Measurements from ENCODE around the gene GJA5.

GJA5 gene

DNA sequence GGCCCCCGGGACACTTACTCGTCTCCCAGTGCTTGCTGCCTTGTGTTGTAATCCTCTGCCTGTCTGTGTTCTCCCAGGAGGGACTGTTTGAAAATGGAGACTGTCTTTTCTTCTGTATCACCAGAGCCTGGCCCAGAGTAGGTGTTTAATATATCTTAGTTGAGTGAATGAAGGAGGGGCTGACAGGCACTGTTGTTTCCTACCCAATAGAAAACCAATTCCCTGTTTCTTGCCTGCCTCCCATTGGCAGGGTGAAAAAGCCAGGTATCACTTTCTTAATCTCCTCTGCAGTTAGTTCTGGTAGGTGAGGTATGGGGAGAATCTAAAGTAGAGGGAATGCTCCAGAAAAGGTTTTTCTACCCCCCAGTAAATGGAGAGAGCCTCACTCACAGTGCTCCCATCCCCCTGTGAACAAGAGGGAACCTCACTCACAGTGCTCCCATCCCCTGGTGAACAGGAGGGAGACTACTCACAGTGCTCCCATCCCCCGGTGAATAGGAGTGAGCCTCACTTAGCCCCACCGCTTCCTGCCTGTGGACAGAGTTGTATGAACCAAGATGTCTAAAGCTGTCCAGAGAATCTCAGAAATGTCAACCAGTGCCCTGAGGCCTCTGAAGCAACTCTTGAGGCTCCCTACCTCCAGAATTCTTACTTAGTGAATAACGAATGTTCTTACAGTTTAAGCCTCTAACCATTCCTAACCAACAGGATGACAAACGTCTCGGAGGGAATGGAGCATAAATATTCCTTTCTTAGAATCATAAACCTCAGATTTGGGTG, at the start of gene GJA5:
Gene GJA5, minus strand, starts transcription at position 122 of the 780 bp plus-strand sequence. CDS start 1,364 bp downstream, outside the sequence.
- no peak within 1 kb of the TSS for H3K4me3 ChIP-seq (ENCODE audit: low read length)
- TF ChIP-seq ZNF274 (IDR thresholded peaks at IDR 0.05; ENCODE audit: low read depth, low read length): no peak

DNA sequence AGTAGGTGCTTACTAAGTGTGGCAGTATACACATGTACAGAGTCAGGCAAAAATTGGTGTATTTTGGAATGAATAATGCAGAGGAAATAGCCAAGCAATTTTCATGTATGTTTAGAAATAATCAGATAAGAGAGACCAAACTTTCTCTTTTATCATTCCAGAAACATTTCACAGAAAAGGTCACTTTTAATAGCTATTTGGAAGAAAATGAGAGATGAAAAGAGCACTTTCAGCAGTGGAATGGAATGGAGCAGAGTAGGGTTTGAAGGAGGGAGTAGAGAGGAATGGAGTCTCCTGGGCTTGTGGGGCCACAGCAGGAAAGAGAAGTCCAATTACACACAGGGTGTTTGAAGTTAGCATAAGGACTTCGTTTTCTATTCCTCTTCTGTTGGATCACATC, 48.8 kb upstream of the GJA5 start:
- no peak for TF ChIP-seq ZNF274 (IDR thresholded peaks at IDR 0.05; ENCODE audit: low read depth, low read length)
- no peak overlapping the region for H3K4me3 ChIP-seq (ENCODE audit: low read length)

DNA sequence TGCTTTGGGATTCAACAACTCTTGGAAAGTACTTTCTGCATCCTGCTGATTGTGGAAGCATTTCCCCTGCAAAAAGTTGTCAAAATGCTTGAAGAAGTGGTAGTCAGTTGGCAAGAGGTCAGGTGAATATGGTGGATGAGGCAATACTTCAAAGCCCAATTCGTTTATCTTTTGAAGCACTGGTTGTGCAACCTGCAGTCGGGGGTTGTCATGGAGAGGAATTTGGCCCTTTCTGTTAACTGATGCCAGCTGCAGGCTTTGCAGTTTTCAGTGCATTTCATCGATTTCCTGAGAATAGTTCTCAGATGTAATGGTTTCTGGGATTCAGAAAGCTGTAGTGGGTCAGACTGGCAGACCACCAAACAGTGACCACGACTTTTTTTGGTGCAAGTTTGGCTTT, 47.6 kb upstream of the GJA5 start:
- no peak overlapping the region for H3K4me3 ChIP-seq (ENCODE audit: low read length)
- TF ChIP-seq ZNF274 (IDR thresholded peaks at IDR 0.05; ENCODE audit: low read depth, low read length): no peak

DNA sequence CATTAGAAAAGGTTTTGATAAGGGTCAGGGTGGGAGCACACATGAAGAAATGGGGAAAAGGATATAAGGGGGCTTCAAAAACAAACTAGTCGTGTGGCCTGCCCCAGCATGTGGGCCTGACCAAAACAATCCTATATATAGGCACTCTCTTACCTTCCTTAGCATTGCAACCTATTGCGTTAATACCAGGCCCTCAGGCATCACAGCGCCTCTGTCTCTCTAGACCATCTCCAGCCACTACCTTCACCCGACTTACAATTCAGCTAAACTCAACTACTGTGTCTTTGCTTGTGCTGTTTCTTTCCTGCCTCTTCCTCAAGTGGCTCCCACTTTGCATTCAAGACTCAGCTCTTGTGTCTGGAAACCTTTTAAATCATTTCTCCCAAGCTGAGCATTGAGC, 47.0 kb upstream of the GJA5 start:
- H3K4me3 ChIP-seq (ENCODE audit: low read length): no peak overlapping the region
- no peak for TF ChIP-seq ZNF274 (IDR thresholded peaks at IDR 0.05; ENCODE audit: low read depth, low read length)

DNA sequence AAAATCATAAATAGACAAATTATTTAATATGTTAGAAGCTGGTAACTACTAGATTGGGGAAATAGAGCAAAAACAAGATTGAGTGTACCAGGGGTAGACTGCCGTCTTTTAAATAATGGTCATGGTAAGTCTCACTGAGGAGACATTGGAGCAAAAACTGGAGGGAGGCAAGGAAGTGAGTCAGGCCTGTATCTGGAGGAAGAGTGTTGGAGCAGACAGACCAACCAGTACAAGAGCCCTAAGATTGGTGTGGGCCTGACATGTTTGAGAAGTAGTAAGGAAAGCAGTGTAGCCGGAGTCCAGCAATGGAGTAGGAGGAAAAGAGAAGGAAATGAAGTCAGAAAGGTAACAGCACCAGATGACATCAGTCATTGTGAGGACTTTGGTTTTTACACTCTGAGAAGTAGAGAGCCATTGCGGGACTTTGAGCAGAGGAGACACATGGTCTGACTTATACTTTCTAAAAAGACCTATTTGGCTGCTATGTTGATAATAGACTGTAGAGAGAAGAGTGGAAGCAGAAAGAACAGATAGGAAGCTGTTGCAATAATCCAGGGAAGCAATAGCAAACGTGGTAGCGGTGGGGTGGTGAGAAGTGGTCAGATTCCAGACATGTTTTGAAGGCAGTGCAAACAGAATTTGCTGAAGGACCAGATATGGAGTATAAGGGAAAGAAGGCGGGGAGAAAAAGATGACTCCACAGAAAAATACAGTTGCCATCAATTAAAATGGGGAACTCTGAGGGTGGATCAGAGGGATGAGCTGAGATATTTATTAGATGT, 44.7 kb upstream of the GJA5 start:
- H3K4me3 ChIP-seq (ENCODE audit: low read length): no peak overlapping the region
- TF ChIP-seq ZNF274 (IDR thresholded peaks at IDR 0.05; ENCODE audit: low read depth, low read length): no peak

DNA sequence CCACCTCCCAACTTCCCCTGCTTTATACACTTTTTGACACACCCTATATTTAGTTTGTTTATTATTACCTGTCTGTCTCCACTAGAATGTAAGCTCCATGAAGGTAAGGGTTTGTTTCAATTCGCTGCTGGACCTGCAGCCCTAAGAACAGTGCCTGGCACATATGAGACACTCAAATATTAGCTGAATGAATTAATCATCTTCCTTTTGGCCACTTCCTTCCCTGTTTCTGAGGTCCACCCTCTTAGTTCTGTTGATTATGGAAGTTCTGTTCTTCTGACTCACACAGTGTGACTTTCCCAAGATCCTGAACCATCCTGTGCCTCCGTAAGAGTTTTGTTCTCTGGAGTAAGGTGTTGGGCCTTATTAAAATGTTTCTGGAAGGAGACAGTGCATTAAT, 40.4 kb upstream of the GJA5 start:
- H3K4me3 ChIP-seq (ENCODE audit: low read length): no peak overlapping the region
- TF ChIP-seq ZNF274 (IDR thresholded peaks at IDR 0.05; ENCODE audit: low read depth, low read length): no peak

DNA sequence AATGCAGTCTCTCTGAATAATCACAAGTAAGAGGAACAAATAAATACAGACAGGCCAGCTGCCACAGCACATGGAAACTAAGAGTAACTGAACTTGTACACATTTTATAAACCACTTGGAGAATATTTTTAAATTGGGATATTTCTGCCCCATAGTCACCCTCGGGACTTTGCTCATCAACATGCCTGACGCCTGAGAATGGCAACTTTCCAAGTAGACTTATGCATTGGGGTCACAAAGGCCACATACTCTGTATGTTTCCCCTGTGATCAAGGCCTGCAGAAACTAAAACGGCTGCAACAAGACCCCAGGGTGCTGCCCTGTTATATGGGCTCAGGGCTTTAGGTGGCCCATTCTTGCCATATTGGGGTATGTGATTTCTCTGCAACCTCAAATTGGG, 38.3 kb upstream of the GJA5 start:
- no peak for TF ChIP-seq ZNF274 (IDR thresholded peaks at IDR 0.05; ENCODE audit: low read depth, low read length)
- no peak overlapping the region for H3K4me3 ChIP-seq (ENCODE audit: low read length)

DNA sequence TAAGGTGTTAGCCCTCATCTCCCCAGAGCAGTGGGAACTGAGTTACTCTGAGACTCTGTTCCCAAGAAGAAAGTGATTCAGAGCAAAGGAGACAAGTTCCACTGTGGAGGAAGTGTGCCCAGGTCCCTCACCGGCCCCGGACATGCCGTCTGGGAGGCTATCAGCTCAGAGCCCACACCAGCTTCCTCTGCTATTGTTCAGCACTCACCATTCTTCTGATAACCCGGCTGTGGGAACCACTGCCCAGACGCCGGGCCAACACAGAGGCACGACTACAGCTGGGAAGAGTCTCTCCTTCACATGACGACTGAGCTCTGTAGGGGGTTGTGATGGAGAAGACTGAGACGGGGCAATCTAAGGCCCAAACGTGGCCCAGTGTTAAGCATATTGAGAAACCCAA, 34.2 kb upstream of the GJA5 start:
- no peak overlapping the region for H3K4me3 ChIP-seq (ENCODE audit: low read length)
- no peak for TF ChIP-seq ZNF274 (IDR thresholded peaks at IDR 0.05; ENCODE audit: low read depth, low read length)

DNA sequence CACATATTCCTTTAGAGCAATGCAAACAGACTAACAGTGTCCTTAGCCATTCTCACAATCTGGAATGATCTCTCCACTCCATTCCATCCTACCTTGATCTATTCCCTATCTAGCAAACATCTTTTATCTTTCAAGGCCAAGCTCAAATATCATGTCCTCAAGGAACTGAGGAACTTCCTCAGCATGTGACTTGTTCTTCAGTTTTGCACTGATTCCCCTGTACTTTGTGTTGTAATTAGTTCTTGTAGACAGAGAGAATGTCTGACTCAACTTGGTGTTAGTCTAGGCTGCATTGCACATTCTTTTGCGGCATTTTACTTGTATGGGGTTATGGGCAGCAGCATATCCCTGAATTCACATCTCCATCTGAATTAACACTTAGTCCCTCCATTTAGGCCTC, 31.5 kb upstream of the GJA5 start:
- no peak overlapping the region for H3K4me3 ChIP-seq (ENCODE audit: low read length)
- TF ChIP-seq ZNF274 (IDR thresholded peaks at IDR 0.05; ENCODE audit: low read depth, low read length): no peak

DNA sequence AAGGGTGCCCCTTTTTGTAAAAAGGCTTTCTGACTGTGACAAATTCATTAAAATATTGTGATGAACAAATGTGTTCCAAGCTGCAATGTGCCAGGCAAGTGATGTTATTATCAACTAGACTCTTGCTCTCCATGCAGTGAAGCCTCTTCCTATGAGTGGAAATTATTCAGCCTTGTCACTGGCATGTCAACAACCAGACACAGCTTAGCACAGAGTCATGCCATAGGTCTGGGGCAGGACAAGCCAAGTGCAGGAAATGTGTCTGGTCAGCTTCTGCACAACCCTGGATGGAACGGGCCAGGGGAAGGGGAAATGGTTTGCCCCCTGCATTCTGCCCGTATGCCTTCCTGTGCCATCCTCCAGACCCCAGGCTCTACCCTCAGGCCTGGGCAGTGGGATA, 27.4 kb upstream of the GJA5 start:
- no peak for TF ChIP-seq ZNF274 (IDR thresholded peaks at IDR 0.05; ENCODE audit: low read depth, low read length)
- H3K4me3 ChIP-seq (ENCODE audit: low read length): no peak overlapping the region

DNA sequence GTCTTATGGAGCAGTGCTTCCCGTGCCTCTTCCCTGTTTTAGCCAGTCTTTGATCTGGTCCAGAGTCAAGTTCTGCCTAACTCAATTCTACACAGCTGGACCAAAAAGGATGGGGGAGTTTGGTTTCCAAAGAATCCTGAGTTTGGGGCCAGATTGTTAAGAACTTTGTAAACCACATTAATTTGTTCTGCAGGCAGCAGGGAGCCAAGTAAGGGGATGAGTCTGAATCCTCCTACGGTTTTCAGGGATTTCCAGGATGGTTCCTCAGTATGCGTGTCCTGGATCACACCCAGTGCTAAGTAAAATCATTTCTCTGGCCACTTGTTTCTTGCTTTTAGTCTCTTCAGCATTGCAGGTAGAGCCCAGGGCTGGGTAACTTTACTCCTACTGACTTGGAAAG, 26.1 kb upstream of the GJA5 start:
- no peak for TF ChIP-seq ZNF274 (IDR thresholded peaks at IDR 0.05; ENCODE audit: low read depth, low read length)

DNA sequence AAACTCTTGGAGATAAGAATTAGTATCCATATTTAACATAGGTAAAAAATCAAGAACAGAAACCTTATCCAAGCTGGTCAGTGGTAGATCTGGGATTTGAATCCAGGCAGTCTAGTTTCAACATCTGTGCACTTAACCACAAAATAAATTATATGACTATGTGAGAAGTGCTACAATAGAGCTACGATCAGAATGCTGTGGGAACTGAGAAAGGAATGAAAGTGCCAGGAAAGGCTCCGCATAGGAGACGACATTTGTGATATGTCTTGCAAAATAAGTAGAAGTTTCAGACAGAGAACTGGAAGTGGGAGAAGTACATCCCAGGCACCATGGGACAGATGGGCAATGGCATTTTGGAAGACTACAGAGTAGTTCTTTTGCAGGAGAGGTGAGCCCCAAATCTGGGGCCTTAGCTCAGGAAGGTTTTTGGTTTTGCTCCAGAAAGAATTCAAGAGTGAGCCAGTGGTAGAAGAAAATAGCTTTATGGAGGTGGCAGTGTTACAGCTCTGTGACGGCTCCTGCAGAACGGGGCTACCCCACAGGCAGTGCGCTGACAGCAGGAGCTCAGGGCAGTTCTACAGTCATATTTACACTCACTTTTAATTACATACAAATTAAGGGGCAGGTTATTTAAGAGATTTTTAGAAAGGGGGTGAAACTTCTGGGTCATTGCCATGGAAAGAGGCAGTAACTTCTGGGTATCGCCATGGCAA, 25.5 kb upstream of the GJA5 start:
- no peak overlapping the region for H3K4me3 ChIP-seq (ENCODE audit: low read length)
- no peak for TF ChIP-seq ZNF274 (IDR thresholded peaks at IDR 0.05; ENCODE audit: low read depth, low read length)

More for the DNA sequence above, 26.1 kb upstream of the GJA5 start:
- H3K4me3 ChIP-seq (ENCODE audit: low read length): no peak overlapping the region

DNA sequence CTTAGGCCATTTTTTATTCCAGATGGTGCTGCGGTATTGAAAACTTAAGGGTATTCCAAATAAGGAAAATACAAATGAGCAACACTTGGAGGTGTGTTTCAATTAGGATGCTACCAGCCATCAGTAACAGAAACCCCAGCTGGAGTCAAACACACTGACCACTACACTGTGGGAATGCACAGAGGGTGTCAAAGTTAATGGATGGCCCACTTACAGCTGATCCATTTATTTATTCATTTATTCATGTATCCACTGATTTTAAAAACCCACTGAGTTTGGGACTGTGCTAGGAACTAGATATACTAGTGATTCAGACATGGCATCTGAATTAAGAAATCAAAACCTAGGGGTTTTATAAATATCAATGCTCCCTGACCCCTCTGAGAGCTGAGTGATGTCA, 24.5 kb upstream of the GJA5 start:
- TF ChIP-seq ZNF274 (IDR thresholded peaks at IDR 0.05; ENCODE audit: low read depth, low read length): no peak

DNA sequence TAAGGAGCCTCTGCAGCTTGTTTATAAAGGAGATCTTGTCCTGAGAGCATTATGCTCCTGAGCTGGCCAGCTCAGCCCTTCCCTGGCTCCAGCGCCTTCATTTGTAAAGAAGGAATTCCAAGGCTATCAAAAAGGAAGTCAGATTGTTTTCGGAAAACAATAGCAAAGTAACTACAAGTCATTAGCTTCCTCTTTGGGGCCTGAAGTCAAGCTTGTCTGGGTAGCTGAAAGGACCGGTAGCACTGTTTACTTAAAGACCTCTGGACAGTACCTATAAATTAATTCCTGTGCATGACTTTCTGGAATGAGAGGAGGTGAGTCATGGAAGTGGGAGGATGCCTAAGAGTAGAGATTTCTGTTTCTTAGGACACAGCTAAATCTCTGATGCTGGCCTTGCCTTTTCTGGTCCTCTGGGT, 20.7 kb upstream of the GJA5 start:
- no peak for TF ChIP-seq ZNF274 (IDR thresholded peaks at IDR 0.05; ENCODE audit: low read depth, low read length)
- no peak overlapping the region for H3K4me3 ChIP-seq (ENCODE audit: low read length)

More for the DNA sequence above, 24.5 kb upstream of the GJA5 start:
- H3K4me3 ChIP-seq (ENCODE audit: low read length): no peak overlapping the region

Data from GM08714 (cell line).